K562 (cell line): ENCODE data around the gene HLA-B. TPM values are rescaled to one million over a fixed set of nuclear protein-coding genes. Genes with fewer than 3 reads are reported as not detected.

Experiments used
- FOXJ2 ChIP-seq: fragments of 200-800 bp; sonication (Bioruptor generic); IDR thresholded peaks from 2 replicates; pipeline ENCODE4 v1.6.1; 2016; ENCODE audit warnings: missing genetic modification characterization, missing compliant biosample characterization
- FOXK2 ChIP-seq, 2 experiments: fragments of 450-650 bp; IDR thresholded peaks in 1 of 2; conservative IDR thresholded peaks in 1 of 2; 2 replicates each; pipeline ENCODE4 v1.6.1; 2016; ENCODE audit warnings: low read depth in 2 of 2, mild to moderate bottlenecking in 1 of 2
- GATAD2A ChIP-seq: fragments of 450-650 bp; IDR thresholded peaks from 2 replicates; pipeline ENCODE4 v1.6.1; 2017
- KDM1A ChIP-seq, 2 experiments: fragments of 450-650 bp; IDR thresholded peaks; 2 replicates each; pipeline ENCODE4 v1.6.1; 2016; ENCODE audit warnings: mild to moderate bottlenecking in 2 of 2
- PBX2 ChIP-seq, 2 experiments: IDR thresholded peaks in 1 of 2; conservative IDR thresholded peaks in 1 of 2; 2 replicates each; pipeline ENCODE4 v1.6.1; 2016; ENCODE audit warnings: low read depth in 2 of 2, mild to moderate bottlenecking in 1 of 2, missing compliant biosample characterization in 1 of 2, missing genetic modification characterization in 1 of 2, moderate library complexity in 1 of 2
- POLR2AphosphoS2 ChIP-seq: IDR thresholded peaks from 2 replicates; pipeline ENCODE4 v1.6.1; 2012; ENCODE audit warnings: low read length, improper control_type of control experiment
- THAP7 ChIP-seq: fragments of 250-450 bp; sonication (Bioruptor Pico); IDR thresholded peaks from 2 replicates; pipeline ENCODE4 v1.5.0; 2021
- ZC3H4 ChIP-seq: sonication (generic); formaldehyde crosslinking; IDR thresholded peaks from 2 replicates; pipeline ENCODE4 v1.9.0; 2021; ENCODE audit warnings: missing genetic modification reagents, borderline replicate concordance
- ZFP91 ChIP-seq: sonication (generic); formaldehyde crosslinking; IDR thresholded peaks from 2 replicates; pipeline ENCODE4 v1.8.0; 2022; ENCODE audit warnings: mild to moderate bottlenecking, missing genetic modification reagents
- ZMIZ1 ChIP-seq, 2 experiments: fragments of 150-350 bp in 1 of 2; IDR thresholded peaks; 2 replicates each; pipeline ENCODE4 v1.6.1; 2012 to 2016; ENCODE audit warnings: low read depth in 2 of 2, low read length in 2 of 2, mild to moderate bottlenecking in 1 of 2, moderate library complexity in 1 of 2
- ZNF23 ChIP-seq: fragments of 250-450 bp; sonication (Bioruptor Pico); IDR thresholded peaks from 2 replicates; pipeline ENCODE4 v1.4.0; 2020; ENCODE audit warnings: mild to moderate bottlenecking
- polyA plus RNA-seq, 8 experiments: library from polyadenylated mRNA; depleted of rRNA in 4 of 8; stranded (reverse) in 5 of 8; unstranded in 3 of 8; fragments of >200 nt; fragmentation: Nextera tagmentation in 2 of 8; fragmentation: Illumina TruSeq in 1 of 8; extraction: Ambion mirVana in 2 of 8; extraction: Trizol in 1 of 8; gene quantifications; 2 replicates each; pipeline versions ENCODE4 v1.2.1 to v1.2.3, GENCODE V29; 2011 to 2014; ENCODE audit warnings: inconsistent platforms in 1 of 8, missing spikeins in 1 of 8
- total RNA-seq, 7 experiments: library from RNA; depleted of rRNA in 6 of 7; stranded (reverse); fragments of >200 nt in 6 of 7; fragmentation: Illumina TruSeq in 2 of 7; extraction: Trizol in 2 of 7; gene quantifications; 2 replicates each; pipeline versions ENCODE4 v1.2.1 to v1.2.3, GENCODE V29; 2011 to 2021; ENCODE audit warnings: low replicate concordance in 1 of 7
- TF ChIP-seq, protein P1 (sequence below): fragments of 450-650 bp; IDR thresholded peaks from 2 replicates; pipeline ENCODE4 v1.6.1; 2018; ENCODE audit warnings: mild to moderate bottlenecking, low read depth; ENCODE audit not compliant: partially characterized antibody
- TF ChIP-seq, protein P2 (sequence below): IDR thresholded peaks from 2 replicates; pipeline ENCODE4 v1.6.1; 2014; ENCODE audit warnings: antibody characterized with exemption

The HLA-B gene
- total and polyA plus RNA-seq, 9 of the 15 experiments (the other 6 are each of a cell fraction or from before 2014, with no cell fraction given) = 0.07 to 9.7 (median 0.65) TPM; not detected in 2

GRCh38 chr6:31399589-31400466 lies 42.8 kb upstream of the HLA-B start (continued):
- no peak for TF ChIP-seq THAP7 (CRISPR knock-in tag)
- peak; percentile 79 for TF ChIP-seq FOXJ2
- peak; percentile 37 to 64; a peak in 2 of 4 replicates for TF ChIP-seq FOXK2 (conservative IDR thresholded peaks at IDR 0.05 in 1 of 2, IDR thresholded peaks at IDR 0.05 in 1 of 2; ENCODE audit: low read depth in 2 of 2)
- TF ChIP-seq ZFP91 (CRISPR knock-in tag) = peak; percentile 13; the same call in 1 of the 2 replicates
- TF ChIP-seq ZMIZ1 (IDR thresholded peaks at IDR 0.05; ENCODE audit: low read depth in 2 of 2, low read length in 2 of 2) = no peak; a peak in 2 of 4 replicates
- TF ChIP-seq ZNF23 (CRISPR knock-in tag) = no peak
- TF ChIP-seq POLR2AphosphoS2 = peak; percentile 33; the same call in 1 of the 2 replicates
- TF ChIP-seq, protein P1, sequence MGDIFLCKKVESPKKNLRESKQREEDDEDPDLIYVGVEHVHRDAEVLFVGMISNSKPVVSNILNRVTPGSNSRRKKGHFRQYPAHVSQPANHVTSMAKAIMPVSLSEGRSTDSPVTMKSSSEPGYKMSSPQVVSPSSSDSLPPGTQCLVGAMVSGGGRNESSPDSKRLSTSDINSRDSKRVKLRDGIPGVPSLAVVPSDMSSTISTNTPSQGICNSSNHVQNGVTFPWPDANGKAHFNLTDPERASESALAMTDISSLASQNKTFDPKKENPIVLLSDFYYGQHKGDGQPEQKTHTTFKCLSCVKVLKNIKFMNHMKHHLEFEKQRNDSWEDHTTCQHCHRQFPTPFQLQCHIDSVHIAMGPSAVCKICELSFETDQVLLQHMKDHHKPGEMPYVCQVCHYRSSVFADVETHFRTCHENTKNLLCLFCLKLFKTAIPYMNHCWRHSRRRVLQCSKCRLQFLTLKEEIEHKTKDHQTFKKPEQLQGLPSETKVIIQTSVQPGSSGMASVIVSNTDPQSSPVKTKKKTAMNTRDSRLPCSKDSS = no peak
- no peak for TF ChIP-seq PBX2 (CRISPR knock-in tag; IDR thresholded peaks at IDR 0.05; ENCODE audit: low read depth)
- no peak for TF ChIP-seq PBX2 (tag; conservative IDR thresholded peaks at IDR 0.05; ENCODE audit: low read depth)
- no peak for TF ChIP-seq KDM1A (IDR thresholded peaks at IDR 0.05)
- TF ChIP-seq, protein P2, sequence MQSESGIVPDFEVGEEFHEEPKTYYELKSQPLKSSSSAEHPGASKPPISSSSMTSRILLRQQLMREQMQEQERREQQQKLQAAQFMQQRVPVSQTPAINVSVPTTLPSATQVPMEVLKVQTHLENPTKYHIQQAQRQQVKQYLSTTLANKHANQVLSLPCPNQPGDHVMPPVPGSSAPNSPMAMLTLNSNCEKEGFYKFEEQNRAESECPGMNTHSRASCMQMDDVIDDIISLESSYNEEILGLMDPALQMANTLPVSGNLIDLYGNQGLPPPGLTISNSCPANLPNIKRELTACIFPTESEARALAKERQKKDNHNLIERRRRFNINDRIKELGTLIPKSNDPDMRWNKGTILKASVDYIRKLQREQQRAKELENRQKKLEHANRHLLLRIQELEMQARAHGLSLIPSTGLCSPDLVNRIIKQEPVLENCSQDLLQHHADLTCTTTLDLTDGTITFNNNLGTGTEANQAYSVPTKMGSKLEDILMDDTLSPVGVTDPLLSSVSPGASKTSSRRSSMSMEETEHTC = no peak
- TF ChIP-seq GATAD2A = no peak
- TF ChIP-seq ZC3H4 (CRISPR knock-in tag) = peak; percentile 85; the same call in 1 of the 2 replicates
